NCI-H524 (cell line): Measurements from ENCODE around the gene LANCL3.
"Not testable (repeated sequence)": the region's sequence is repeated elsewhere in the genome, so short reads cannot be mapped to it uniquely, and the experiment has no call there.

Experiments
- DNase-seq, 2 experiments: peaks; one replicate each; lab custom pipeline; 2025; lab: John Stamatoyannopoulos, UW

Gene LANCL3

GRCh38 chrX:37613933-37614332, 42.5 kb downstream of the LANCL3 start:
- no peak for DNase-seq

GRCh38 chrX:37627602-37628001, 56.1 kb downstream of the LANCL3 start:
- no peak for DNase-seq

DNA sequence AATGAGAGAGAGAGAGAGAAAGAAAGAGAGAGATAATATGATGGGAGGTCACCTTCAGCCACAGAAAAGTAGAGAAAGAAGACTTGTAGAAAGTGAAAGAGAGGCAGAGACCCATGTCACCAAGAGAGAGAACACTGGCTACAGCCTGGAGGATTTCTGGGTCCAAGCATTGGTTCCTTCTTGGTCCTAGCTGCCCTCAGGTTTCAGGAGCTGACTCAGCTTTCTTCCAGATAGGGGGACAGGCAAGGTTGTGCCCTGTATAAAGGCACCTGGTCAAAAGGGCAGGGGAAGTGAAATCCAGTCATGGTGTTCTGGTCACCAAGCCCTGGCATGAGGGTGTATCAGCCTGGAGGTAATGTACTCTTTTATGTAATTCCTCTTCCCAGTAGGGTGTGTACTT, 66.6 kb downstream of the LANCL3 start:
- DNase-seq = no peak

DNA sequence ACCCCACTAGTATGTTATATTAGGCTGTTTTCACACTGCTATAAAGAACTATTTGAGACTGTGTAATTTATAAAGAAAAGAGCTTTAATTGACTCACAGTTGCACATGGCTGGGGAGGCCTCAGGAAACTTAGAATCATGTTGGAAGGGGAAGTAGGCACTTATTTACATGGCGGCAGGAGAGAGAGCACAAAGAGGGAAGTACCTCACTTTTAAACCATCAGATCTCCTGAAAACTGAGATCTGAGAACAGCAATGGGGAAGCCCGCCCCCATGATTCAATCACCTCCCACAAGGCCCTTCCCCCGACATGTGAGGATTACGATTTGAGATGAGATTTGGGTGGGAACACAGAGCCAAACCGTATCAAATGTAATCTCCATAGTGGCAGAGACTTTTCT, 68.7 kb downstream of the LANCL3 start:
- no peak for DNase-seq

DNA sequence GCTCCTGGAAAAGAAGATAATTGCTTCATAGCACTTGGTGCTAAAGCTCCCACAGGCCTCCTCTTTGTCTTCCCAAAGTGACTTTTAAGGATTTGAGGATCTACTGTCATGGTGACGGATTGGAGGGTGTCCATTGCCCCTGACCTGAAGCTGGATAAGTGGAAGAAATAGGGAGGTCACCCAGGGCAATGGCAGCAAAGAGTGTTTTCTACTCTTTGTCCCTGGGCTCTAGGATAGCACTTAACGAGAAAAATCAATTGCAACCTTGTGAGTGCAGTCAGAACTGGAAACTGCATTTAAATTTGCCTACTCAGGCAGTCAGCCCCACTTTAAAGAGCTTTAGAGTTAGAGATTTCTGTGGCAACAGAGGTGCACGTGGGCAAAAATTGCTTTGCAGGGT, 70.4 kb downstream of the LANCL3 start:
- no peak for DNase-seq

GRCh38 chrX:37644381-37645305, 73.2 kb downstream of the LANCL3 start:
- DNase-seq = no peak

DNA sequence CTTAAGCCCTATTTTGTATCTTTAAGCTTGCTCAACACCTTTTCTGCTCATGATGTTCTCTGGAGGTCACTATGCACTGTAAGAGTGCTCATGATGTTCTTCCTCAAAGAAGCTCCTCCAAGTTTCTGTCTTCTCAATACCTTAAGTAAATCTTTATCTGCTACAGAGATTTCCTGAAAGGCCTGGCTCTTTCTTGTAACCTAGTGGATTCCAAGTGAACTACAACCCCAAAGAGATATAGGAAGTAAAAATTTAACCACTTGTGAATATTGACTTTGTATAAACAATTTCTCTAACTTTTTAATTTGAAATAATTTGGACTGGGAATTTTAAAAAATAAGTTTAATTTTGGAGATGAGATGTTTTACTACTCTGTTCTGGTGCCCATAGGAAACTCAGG, 74.8 kb downstream of the LANCL3 start:
- DNase-seq = no peak

- DNase-seq = not testable (repeated sequence)
Measured at GRCh38 chrX:37650879-37651278, 79.4 kb downstream of the LANCL3 start.

- no peak for DNase-seq
Measured at GRCh38 chrX:37651921-37652452, 80.5 kb downstream of the LANCL3 start.

DNA sequence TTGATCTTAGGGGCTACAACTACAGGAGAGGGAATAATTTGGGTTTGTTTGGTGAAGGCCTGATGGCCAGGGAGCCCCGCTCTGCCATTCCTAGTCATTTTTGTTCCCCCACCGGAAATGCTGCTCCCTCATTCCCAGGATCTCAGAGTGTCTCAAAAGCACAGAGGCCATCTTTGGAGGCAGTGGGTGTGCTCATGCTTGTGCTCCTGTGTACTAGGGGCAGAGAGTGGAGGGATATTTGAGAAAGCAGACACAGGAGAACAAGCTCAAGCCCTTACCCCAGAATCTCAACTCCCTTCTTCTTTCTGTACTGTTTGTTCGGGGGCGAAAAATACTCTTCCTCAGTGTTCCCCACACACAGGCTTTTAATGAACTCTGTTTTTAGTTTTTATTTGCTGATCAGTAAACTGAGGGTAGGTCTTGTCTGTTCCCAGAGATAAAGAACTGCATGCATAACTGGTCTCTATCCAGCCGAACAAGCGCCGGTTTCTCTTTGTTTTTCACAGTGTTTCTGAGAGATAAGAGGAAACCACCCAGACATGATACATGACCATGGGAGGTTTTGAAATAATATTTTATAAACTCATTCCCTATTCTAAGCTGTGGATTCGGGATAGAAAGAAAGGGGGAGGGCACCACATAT, 81.2 kb downstream of the LANCL3 start:
- no peak for DNase-seq

- no peak for DNase-seq
Measured at GRCh38 chrX:37653397-37654085, 82.1 kb downstream of the LANCL3 start.

DNA sequence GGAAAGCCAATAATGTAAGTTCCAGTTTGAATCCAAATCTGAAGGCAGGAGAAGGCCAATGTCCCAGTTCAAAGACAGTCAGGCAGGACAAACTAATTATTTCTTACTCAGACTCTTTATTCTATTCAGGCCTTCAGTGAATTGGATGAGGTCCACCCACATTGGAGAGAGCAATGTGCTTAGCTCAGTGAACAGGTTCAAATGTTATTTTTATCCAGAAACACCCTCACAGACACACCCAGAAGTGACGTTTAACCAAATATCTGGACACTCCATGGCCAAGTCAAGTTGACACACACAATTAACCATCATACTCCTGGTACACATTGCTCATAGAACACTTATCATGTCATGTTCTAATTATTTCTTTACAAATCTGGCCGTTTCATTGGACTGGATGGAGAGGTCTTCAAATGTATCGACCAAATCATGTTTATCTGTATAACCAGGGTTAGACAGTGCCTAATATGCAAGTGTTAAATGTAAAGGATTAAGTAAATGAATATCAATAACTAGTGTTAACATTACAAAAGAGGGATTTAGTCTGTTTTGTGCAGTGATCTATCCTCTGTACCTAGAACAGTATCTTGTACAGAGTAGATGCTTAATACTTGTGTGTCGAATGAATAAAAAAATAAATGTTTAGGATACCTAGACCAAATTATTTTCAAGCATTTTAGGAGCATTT, 87.0 kb downstream of the LANCL3 start:
- DNase-seq = no peak

GRCh38 chrX:37659047-37659446, 87.6 kb downstream of the LANCL3 start:
- DNase-seq = no peak

GRCh38 chrX:37662181-37662580, 90.7 kb downstream of the LANCL3 start:
- no peak for DNase-seq

DNA sequence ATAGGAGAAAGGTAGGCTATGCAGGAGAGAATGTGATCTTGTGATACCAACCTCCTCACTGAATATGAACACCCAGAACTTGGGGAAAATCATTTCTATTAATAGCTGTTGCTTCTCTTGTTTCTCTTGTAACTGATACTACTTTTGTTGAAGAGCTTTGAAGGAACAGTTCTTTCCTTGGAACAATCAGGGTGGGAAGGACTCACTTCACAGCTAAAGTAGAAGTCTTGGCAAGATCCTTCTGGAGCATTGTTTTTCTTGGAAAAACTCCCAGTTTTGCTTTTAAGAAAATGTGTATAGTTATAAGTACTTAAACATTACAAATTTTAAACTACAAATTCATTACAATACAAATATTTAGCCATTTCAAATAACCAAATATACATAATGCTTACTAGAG, 95.1 kb downstream of the LANCL3 start:
- no peak for DNase-seq

DNA sequence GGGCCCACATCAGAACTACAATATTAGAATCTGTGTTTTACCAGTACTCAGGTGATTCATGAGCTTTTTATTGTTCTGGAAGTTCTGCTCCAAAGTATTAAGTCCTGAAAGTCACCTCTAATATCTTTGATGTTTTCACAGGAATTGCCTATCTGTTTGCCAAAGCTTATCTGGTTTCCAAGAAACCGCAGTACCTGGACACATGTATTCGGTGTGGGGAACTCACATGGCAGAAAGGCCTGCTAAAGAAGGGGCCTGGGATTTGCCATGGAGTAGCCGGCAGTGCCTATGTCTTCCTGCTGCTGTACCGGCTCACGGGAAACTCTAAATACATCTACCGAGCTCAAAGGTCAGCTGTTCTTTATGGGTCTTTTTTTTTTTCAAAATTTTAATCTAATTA, 95.7 kb downstream of the LANCL3 start:
- DNase-seq = no peak

- no peak for DNase-seq
Measured at GRCh38 chrX:37672563-37672962, 101.1 kb downstream of the LANCL3 start.

DNA sequence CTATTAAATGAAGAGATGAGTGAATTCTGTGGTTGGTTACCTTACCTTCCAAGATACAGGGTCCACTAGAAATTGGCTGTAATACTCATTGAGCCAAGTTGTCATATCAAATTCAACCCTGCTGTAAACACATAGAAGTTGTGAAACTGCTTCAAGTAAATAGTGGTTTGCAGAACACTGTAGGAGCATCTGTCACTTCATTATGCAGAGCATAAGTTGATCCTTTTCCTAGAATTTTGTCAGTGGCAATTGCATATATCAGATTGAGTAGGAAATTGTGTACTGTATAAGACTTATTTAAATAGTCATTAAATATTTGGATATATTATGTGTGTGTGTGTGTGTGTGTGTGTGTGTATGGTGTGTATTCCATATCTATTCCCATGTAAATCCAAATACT, 105.3 kb downstream of the LANCL3 start:
- DNase-seq = no peak

GRCh38 chrX:37677243-37677642, 105.8 kb downstream of the LANCL3 start:
- no peak for DNase-seq

DNA sequence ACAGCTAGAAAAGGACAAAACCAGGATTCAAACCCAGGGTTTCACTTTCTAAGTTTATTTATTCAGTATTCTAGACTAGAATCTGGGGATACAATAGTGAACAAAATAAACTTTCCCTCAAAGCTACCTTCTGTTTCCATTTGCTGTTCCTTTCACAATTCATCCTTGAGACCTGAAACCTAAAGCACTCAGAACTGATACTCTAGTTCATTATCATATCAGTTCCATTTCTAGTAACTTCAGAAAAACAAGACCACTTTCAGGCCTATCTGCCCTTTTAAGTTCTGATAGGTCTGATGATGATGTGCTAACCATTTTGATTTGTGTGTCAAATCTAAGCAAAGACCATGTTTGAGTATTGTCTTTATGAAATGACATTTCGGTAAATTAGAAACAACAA, 106.3 kb downstream of the LANCL3 start:
- DNase-seq = no peak

DNA sequence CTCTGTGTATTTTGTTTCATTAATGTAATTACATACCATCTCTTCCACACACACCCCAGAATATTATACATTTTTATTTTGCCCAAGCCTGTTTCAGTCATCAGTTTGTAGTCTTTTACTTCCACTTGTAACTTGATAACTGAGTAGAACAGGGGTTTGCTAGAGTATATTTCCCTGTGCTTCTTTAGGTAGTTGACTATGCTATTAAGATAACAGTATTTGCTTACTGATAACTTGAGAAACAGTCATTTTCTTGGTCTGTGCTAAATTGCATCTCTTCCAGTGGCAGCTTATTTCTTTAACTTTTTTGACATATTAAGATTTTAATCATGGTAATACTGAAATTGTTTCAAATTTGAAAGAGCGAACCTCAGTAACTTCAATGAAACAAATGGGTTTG, 107.1 kb downstream of the LANCL3 start:
- no peak for DNase-seq

DNA sequence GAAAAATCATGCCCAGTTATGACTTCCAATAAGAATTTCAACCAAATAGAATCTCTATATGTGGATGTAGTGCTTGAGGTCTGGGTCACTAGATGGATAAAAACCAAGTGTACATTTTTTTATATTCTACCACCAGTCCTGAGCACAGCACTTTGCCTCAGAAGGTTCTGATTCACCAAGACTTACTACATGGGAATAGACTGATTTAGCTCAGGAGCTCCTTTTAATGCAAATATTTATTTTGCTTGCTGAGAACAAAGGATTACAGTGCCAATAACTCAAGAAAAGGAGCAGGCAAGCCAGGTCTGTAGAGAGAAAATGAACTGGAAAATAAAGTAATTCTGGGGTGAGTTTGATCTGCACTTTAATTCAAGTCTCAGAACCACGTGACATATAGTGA, 107.8 kb downstream of the LANCL3 start:
- DNase-seq = no peak
